IPS DF 4.7 (cell line): ENCODE data around the gene GSTM5.
"Not testable (repeated sequence)": the region's sequence is repeated elsewhere in the genome, so short reads cannot be mapped to it uniquely, and the experiment has no call there.

Experiments used
- DNase-seq: peaks from one replicate; pipeline ENCODE4 v3.0.0-alpha.2; 2013; ENCODE audit warnings: low spot score; ENCODE audit errors: extremely low read depth

The GSTM5 gene

GRCh38 chr1:109695138-109695537, 16.9 kb upstream of the GSTM5 start:
- not testable (repeated sequence) for DNase-seq

DNA sequence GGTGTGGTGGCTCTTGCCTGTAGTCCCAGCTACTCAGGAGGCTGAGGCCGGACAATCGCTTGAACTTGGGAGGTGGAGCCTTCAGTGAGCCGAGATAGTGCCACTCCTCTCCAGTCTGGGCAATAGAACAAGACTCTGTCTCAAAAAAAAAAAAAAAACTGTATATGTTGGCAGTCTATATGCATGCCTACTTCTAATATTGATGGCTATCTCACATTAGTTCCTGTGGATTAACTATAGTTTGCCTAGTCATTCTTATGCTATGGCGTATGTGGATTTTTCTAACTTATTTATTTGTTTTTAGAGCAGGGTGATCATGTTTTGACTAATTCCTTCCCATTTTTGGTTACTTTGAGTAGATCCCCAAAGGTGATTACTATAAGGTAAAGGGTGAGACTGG, 15.0 kb upstream of the GSTM5 start:
- no peak for DNase-seq

DNA sequence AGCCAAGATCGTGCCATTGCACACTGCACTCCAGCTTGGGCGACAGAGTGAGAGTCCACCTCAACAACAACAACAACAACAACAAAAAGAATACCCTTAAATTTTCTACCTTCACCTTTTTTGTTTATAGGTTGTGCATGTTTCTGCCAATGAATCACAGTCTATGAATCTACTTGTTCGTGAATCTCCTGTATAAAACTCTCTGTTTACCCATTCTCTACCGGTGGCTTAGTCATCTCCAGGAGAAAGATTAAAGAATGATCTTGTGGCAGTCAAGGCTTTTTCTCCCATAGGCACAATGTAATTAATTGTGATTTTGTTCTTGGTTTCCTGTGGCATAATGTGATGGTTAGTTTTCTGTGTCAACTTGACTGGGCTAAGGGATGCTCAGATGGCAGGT, 14.2 kb upstream of the GSTM5 start:
- not testable (repeated sequence) for DNase-seq

GRCh38 chr1:109702940-109703339, 9.1 kb upstream of the GSTM5 start:
- not testable (repeated sequence) for DNase-seq

- DNase-seq, result no peak
Observed at GRCh38 chr1:109704173-109704572, 7.9 kb upstream of the GSTM5 start.

- no peak for DNase-seq
Observed at GRCh38 chr1:109705411-109705810, 6.6 kb upstream of the GSTM5 start.

GRCh38 chr1:109708949-109709348, 3.1 kb upstream of the GSTM5 start:
- DNase-seq, result not testable (repeated sequence)

- DNase-seq, result not testable (repeated sequence)
Observed at GRCh38 chr1:109709822-109710221, 2.2 kb upstream of the GSTM5 start.

DNA sequence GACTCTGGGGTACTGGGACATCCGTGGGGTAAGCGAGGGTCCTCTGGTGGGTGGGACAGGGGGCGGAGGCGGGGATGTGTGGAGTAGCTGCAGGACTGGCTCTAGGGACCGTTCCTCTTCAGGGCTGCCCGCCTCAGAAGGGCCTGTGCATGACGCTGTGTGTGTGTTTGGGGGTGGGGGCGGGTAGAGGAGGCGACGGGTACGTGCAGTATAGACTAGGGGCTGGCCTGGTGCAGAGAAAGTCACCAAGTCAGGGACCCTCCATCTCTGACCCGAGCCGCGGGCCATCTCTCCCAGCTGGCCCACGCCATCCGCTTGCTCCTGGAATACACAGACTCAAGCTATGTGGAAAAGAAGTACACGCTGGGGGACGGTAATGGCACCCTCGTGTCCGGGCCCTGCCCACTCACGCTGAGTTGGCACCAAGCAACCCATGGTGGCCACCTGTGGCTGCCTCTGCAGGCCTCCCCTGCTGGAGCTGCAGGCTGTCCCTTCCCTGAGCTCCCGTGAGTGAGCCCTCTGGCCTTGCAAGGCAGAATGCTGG, 342 bp downstream of the GSTM5 start:
- DNase-seq, result no peak

DNA sequence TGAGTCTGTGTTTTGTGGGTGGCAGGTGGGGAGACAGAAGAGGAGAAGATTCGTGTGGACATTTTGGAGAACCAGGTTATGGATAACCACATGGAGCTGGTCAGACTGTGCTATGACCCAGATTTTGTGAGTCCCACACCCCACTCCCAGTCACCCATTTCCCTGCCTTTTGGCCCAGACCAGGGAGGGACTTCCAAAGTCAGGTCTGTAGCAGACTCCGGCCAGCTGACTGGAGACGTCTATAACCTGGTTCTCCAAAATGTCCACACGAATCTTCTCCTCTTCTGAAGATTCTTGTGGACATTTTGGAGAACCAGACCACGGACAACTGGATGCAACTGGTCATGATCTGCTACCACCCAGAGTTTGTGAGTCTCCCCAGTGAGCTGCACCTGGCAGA, 1.6 kb downstream of the GSTM5 start:
- no peak for DNase-seq

DNA sequence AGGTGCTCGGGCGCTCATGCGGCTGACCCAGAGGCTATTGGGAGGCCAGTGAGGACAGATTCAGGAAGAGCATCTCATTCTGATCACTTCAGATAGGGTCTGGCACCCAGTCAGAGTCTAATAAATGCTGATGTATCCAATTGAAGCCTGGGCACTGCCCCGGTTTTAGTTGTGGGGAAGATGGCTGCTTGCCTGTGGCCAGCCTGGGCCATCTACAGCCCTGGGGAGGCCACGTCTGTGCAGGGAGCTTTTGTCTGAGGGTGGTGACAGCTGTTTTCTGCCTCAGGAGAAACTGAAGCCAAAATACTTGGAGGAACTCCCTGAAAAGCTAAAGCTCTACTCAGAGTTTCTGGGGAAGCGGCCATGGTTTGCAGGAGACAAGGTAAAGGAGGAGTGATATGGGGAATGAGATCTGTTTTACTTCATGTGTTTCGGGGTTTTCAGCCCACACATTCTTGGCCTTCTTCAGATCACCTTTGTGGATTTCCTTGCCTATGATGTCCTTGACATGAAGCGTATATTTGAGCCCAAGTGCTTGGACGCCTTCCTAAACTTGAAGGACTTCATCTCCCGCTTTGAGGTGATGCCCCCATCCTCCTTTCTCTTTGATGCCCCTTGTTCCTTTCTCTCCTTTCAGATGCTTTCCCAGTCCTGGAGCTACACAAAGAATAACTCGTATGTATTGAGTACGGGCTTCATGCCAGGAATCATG, 2.8 kb downstream of the GSTM5 start:
- DNase-seq, result no peak

GRCh38 chr1:109716121-109716520, 4.1 kb downstream of the GSTM5 start:
- DNase-seq, result no peak

GRCh38 chr1:109716570-109717090, 4.6 kb downstream of the GSTM5 start:
- DNase-seq, result no peak

DNA sequence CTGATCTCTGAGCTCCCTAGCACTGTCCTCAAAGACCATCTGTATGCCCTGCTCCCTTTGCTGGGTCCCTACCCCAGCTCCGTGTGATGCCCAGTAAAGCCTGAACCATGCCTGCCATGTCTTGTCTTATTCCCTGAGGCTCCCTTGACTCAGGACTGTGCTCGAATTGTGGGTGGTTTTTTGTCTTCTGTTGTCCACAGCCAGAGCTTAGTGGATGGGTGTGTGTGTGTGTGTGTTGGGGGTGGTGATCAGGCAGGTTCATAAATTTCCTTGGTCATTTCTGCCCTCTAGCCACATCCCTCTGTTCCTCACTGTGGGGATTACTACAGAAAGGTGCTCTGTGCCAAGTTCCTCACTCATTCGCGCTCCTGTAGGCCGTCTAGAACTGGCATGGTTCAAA, 5.7 kb downstream of the GSTM5 start:
- no peak for DNase-seq

- DNase-seq, result no peak
Observed at GRCh38 chr1:109718495-109718894, 6.4 kb downstream of the GSTM5 start.

DNA sequence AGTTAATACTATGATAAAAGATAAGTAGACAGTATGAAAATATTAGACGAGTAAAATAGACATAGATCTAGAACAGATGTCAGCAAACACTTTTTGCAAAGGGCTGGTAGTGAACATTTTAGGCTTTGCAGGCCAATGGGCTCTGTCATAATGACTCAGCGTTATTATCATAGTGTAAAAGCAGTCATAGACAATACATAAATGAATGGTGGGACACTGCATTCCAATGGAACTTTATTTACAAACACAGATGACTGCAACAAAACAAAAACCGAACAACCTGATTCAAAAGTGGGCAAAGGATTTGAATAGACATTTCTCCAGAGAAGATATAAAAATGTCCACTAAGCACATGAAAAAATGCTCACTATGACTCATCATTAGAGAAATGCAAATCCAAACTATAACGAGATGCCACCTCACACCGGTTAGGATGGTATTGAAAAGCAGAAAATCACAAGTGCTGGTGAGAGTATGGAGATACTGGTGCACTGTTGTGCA, 7.3 kb downstream of the GSTM5 start:
- DNase-seq, result no peak

DNA sequence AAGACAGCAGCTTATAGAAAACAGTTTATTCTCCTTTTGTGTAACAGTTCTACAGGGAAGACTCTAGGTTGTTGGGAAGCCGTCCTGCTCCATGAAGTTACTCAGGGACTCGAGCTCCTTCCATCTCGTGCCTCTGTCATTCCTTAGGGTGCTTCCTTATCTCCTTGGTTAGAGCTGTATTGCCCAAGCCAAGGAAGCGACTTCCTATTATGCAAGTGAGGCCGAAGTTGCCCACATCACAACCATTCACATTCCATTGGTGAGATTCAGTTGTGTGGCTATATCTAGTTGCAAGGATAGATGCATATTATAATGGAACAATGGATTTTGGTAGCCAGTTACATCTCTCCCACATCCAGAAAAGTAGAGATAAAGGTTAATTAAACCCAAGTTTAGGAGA, 9.0 kb downstream of the GSTM5 start:
- DNase-seq, result no peak

- DNase-seq, result no peak
Observed at GRCh38 chr1:109721971-109722370, 9.9 kb downstream of the GSTM5 start.

DNA sequence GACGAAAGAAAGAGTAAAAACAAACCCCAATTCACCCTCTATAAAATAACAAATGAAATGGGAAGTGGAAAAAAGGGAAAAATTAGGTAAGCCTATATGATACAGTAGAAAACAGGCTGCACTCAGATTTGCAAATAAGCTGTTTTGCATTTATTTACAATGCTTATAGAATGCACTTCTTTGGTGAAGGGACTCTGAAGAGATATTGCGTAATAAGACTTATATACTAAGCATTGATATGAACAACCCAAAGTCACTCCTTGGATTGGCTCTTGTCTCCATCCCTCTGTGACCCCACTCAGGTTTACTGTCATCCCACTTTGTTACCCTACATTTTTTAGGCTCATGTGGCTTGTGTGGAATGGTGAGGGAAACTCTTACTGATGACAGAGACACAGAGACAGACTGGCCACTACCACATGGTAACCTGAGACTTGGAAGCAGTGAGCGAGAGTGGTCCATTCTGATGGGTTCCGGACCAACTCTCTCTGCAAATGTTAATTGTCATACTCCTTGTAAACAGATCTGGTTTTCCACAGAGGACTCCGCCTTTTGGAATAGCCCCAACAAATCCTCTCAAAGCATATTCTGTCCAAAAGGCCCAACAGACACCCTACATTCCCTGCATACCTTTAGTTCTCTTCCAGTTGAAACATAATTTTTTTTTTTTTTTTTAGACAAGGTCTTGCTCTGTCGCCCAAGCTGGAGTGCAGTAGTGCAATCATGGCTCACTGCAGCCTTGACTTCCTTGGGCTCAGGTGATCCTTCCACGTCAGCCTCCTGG, 11.0 kb downstream of the GSTM5 start:
- DNase-seq, result no peak

- DNase-seq, result no peak
Observed at GRCh38 chr1:109724933-109725332, 12.9 kb downstream of the GSTM5 start.

- DNase-seq, result no peak
Observed at GRCh38 chr1:109725510-109725909, 13.5 kb downstream of the GSTM5 start.

GRCh38 chr1:109726007-109726406, 14.0 kb downstream of the GSTM5 start:
- no peak for DNase-seq
